Stimulated activated CD4-positive, alpha-beta T cell treated with anti-CD3 and anti-CD28 coated beads, Interleukin-15, amount 100 ng/mL, for 48 hours (primary cell): ENCODE results near the gene FGD2.
"Not testable (repeated sequence)": the region's sequence is repeated elsewhere in the genome, so short reads cannot be mapped to it uniquely, and the experiment has no call there.

Experiments used
- DNase-seq, 2 donors: peaks; one replicate each; pipeline ENCODE4 v3.0.0-alpha.2; 2020; ENCODE audit warnings: low read depth in 2 of 2

The FGD2 gene

DNA sequence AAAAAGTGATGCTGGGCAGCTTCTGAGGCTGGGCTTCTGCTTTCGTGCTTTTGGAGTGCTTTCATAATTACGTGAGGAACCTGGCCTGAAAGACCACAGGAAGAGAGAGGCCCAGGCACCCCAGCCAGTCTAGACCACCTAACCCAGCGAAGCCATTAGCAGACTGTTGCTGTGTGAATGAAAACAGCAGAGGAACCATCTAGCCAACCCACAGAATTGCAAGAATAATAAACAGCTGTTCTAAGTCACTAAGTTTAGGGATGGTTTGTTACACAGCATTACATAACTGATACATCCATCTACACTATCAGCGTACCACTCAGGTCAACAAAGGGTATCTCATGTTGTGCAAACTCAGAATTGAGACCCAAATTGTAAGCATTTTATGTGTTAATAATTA is 34.5 kb downstream of the FGD2 start:
- no peak for DNase-seq

- no peak for DNase-seq
Measured at GRCh38 chr6:37041521-37041920, 36.1 kb downstream of the FGD2 start.

- no peak for DNase-seq
Measured at GRCh38 chr6:37042150-37042549, 36.7 kb downstream of the FGD2 start.

DNA sequence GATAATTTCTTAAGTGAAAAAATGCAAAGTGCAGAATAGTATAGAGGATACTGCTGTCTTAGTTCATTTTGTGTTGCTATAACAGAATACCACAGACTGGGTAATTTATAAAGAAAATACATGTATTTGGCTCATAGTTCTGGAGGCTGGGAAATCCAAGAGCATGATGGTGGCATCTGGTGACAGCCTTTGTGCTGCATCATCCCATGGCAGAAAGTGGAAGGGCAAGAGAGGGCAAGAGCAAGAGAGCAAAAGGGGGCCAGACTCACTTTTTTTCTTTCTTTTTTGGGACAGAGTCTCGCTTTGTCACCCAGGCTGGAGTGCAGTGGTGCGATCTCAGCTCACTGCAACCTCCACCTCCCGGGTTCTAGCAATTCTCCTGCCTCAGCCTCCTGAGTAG is 37.6 kb downstream of the FGD2 start:
- DNase-seq = not testable (repeated sequence)

- no peak for DNase-seq
Measured at GRCh38 chr6:37047346-37047688, 41.9 kb downstream of the FGD2 start.

- no peak for DNase-seq
Measured at GRCh38 chr6:37047689-37048402, 42.4 kb downstream of the FGD2 start.

GRCh38 chr6:37048403-37048850 is 43.0 kb downstream of the FGD2 start:
- DNase-seq = no peak

DNA sequence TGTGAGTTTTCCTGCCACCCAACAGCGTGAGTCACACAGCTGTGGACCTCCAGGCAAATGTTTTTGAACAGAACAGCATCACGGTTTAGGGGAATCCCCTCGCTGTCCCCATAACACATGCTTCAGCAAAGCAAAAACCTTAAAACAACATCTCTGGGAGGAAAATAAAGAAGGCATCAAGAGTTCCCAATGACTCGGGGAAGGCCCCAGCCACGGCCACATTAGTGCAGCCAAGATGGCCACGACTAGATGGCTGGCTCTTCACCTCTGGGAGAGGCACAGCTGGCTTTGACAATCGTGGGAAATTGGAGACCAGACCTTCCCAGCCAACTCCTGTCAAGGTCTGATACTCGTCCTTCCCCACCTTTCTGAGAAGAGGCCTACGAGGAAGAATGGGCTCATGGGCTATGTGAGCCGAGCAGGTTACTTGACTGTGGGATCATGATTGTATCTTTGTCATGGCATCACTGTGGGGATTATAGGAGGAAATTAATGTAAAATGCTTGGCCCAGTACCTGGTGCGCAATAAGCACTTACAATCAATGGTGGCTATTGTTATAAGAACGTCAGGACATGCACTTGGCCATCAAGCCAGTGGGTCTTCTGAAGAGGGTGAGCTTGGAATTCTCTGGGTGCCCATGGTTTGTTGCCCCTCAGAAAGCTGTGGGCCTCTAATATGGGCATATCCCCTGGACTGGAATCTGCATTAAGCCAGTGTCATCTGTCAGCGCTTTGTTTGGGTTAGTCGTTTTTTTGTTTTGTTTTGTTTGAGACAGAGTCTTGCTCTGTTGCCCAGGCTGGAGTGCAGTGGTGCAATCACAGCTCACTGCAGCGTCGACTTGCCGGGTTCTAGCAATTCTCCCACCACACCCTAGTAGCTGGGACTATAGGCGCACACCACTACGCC is 43.6 kb downstream of the FGD2 start:
- peak; percentile 66 for DNase-seq

DNA sequence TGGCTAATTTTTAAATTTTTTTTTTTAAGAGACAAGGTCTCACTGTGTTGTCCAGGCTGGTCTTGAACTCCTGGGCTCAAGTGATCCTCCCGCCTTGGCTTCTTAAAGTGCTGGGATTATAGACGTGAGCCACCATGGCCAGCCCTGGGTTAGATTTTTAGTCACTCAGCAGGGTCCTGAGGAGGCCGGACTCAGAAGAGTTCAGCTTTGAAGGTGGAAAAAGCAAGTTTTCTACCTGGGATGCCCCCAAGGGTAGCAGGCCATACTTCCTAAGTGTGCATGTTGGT is 44.2 kb downstream of the FGD2 start:
- DNase-seq = no peak

GRCh38 chr6:37050045-37050853 is 44.8 kb downstream of the FGD2 start:
- DNase-seq = peak; percentile 40 to 61

DNA sequence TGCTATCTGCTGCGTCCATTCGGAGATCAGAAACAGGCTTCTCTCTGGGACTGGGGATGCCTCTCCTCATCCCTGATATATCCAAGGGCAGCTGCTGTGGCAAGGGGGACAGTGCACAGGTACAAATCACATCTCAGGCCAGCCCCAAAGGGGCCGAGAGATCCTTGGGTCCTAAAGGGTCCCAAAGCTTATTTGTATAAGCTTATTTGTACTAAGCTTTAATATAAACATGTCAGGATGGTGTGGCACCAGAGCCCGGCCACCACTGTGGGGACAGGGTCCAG is 45.3 kb downstream of the FGD2 start:
- no peak for DNase-seq

DNA sequence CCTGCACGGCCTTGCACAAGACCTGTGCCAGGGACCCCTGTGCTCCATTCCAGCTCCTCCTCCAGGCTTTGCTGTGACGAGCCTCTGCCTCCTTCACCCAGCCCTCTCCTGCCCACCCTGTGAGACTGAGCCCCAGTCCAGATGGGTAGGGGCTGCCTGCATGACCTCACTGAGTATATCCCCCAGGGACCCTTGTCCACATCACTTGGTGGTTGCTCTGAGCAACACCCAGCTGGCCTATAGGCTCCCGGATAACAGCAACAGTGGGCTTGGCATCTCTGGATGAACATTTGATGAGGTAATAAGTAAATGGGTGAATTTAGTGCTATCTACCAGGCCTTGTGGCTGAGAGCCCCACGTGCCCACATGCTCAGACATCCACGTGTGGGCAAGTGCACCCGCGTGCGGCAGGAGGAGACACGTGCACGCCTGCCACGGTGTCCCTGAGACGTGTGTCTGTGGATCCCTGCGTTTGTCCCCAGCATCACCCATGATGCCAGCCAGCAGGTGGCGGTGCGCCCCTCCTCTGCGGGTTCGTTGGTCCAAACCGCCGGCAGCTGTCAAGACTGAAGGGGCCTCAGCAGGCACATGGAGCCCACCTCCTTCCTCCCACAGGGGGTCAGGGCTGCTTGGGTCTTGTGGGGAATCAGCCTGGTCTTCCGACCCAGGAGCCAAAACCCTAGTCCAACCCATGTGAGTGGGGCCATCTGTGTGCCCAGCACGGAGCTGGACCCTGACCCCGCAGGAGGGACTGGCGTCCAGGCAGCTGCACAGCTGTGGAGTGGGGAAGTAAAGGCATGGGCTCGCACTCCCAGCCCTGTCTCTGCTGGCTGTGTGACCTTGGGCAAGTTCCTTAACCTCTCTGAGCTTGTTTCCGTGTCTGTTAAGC is 45.9 kb downstream of the FGD2 start:
- DNase-seq = peak; percentile 84 to 90

GRCh38 chr6:37052027-37052628 is 46.7 kb downstream of the FGD2 start:
- no peak for DNase-seq

GRCh38 chr6:37053683-37054082 is 48.2 kb downstream of the FGD2 start:
- no peak for DNase-seq

GRCh38 chr6:37054171-37054570 is 48.7 kb downstream of the FGD2 start:
- DNase-seq = no peak

- DNase-seq = no peak
Measured at GRCh38 chr6:37054580-37054979, 49.1 kb downstream of the FGD2 start.

DNA sequence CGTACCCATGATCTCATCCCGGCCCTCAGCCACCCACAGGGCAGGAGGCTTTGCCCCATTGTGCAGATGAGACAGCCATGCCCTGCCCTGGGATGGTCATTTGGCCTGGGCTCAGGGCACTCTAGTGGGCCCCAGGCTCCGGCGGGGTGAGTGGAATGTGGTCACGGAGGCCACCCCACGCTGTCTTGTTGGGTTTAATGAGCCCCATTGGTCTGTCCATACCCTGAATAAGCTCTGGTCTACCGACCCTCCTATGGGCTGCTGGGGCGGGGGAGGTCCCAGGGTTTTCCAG is 50.6 kb downstream of the FGD2 start:
- no peak for DNase-seq

GRCh38 chr6:37056439-37057127 is 51.1 kb downstream of the FGD2 start:
- DNase-seq = no peak

DNA sequence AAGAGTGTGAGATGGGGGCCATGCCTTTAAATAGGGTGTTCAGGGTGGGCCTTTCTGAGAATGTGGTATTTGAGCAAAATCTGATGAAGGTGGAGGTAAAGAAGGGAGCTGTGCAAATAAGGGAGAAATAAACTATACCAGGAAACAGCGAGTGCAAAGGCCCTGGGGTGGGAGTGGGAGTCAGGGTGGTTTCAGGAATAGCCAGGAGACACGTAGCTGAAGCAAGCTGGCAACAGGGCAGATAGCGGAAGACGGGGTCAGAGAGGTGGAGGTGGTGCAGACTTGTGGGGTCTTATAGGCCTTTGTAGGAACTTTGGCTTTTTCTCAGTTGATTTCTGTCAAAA is 51.6 kb downstream of the FGD2 start:
- no peak for DNase-seq

- no peak for DNase-seq
Measured at GRCh38 chr6:37057678-37058077, 52.2 kb downstream of the FGD2 start.

GRCh38 chr6:37058084-37058586 is 52.7 kb downstream of the FGD2 start:
- no peak for DNase-seq
